ENCODE measurements around the gene PPP1R18. TPM values are rescaled to one million over a fixed set of nuclear protein-coding genes. Genes with fewer than 3 reads are reported as not detected.
"Not testable (repeated sequence)": the region's sequence is repeated elsewhere in the genome, so short reads cannot be mapped to it uniquely, and the experiment has no call there.

The PPP1R18 gene
- polyA plus RNA-seq, 10 donors = 36.4 to 51.3 (median 42.8) TPM

DNA sequence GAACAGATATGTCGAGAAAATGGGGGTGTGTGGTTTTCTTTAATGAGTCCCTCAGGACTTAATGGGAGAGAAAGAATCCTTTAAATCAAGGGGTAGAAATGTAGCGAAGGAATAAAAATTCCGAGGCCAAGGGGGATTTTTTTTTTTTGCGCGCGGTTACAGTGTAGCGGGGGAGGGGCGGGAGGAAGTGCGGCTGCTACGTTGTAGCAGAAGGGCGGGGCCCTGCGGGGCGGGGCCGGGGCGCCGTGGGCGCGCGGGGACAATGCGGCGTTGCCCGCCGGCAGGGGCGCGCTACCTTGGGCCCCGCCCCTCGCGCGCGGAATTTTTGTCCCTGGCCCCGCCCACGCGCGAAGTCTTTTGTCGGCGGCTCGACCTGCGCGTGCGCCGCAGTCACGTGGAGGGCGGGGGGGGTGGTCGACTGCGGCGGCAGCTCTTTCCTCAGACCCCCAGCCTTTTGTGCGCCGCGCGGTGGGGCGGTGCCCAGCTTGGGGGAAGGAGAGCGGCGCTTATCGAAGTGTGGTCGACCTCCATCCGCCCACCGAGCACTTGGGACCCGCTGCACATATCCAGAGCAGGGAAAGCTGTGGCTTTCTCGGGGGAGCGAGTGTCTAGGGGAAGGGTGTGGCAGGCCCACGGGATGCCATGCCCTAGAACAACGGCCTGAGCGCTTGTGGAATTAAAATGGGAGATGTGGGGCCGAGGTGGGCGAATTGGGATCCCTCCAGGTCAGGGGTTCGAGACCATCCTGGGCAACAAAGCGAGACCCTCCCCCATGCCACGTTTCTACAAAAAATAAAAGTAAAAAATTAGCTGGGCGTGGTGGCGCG, 35.0 kb upstream of the PPP1R18 start:
- peak; percentile 91 to 97 (median 96) for DNase-seq

DNA sequence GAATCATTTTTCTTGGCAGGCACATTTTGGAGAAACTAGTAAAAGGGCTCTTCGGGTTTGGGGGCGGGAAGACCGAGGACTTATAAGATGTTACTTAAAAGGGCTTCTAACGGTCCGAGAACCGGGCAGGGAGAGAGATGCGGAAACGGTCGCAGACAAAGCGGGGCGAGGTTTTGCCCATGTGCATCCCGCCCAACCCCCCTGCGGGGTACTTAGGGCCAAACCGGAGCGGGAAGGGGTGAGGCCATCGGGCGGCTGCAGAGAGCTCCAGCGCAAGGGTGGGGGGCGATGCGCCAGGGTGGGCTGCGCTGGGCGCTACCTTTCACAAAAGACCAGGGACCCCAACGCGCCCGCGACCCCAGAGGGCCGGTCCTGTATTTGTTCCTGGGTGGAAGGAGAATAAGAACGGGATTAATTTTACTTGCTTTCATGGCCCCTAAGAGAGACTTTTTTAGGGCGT, 34.3 kb upstream of the PPP1R18 start:
- peak; percentile 56 to 80 (median 73) for DNase-seq

DNA sequence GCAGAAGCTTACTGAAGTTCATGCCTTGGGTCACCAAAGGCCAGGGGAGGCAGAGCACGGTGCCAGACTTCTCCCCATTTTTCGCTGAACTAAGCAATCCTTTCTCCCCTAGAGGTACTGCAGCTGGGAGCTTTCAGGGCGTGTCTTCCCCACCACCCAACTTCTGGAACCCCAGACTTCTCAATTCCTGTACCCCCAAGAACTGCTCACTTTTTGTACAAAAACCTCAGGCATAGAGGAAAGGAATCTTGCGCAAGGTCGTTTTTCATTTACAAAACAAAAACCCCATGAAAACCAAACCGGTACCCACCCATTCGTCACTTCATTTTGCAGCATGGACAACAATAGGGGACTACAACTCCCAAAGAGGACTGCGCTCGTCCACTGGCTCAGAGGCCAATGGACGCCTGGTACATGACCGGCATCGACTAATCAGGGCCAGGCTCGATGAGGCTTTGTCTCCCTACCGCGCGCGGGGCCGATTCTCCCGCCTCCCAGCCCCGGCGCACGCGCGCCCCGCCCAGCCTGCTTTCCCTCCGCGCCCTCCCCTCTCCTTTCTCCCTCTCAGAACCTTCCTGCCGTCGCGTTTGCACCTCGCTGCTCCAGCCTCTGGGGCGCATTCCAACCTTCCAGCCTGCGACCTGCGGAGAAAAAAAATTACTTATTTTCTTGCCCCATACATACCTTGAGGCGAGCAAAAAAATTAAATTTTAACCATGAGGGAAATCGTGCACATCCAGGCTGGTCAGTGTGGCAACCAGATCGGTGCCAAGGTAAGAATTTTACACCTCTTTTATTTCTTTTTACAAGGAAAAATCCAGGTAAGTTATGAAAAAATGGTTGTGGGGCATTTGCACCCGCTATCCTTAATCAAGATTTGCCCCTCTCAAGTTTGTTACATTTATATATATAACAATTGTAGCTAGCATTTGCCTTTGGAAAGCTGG, 33.6 kb upstream of the PPP1R18 start, which contains the start of gene TUBB:
TSS of gene TUBB (plus strand) at position 562 of the 947 bp plus-strand sequence. CDS start at position 717, 155 bp downstream.
- peak; percentile 98 to 99 (median 98) for DNase-seq

GRCh38 chr6:30719356-30719755, 32.9 kb upstream of the PPP1R18 start:
- no peak for DNase-seq

- DNase-seq = not testable (repeated sequence)
Observed at GRCh38 chr6:30717845-30718720, 31.6 kb upstream of the PPP1R18 start.

GRCh38 chr6:30717129-30717844, 30.8 kb upstream of the PPP1R18 start, which contains the start of gene MDC1:
TSS of gene MDC1 (minus strand) at chr6:30717281. CDS start at chr6:30715175, 2,106 bp downstream.
- DNase-seq = peak; percentile 100

DNA sequence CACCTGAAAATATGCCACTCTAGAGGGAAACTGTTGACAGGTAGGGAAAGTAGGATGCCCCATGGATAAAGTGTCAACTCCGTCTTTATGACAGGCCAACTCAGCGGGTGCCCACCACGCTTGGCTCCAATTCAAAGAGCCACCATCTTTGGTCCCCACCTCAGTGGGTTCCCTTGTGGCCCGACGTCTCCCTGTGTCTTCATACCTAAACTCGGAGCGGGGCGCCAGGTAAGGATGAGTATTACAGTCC, 30.4 kb upstream of the PPP1R18 start:
- no peak for DNase-seq

DNA sequence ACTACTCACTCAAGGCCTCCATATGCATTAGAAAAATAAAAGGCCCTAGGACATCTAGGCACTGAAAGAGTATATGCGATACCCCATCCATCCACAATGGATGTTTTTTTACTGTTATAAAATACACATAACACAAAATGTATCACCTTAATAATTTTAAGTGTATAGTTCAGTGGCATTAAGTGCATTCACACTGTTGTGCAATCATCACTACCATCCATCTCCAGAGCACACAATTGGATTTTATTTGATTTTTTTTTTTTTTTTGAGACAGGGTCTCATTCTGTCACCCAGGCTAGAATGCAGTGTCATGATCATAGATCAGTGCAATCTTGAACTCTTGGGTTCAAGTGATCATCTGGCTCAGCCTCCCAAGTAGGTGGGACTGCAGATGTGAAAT, 27.8 kb upstream of the PPP1R18 start:
- DNase-seq = no peak

DNA sequence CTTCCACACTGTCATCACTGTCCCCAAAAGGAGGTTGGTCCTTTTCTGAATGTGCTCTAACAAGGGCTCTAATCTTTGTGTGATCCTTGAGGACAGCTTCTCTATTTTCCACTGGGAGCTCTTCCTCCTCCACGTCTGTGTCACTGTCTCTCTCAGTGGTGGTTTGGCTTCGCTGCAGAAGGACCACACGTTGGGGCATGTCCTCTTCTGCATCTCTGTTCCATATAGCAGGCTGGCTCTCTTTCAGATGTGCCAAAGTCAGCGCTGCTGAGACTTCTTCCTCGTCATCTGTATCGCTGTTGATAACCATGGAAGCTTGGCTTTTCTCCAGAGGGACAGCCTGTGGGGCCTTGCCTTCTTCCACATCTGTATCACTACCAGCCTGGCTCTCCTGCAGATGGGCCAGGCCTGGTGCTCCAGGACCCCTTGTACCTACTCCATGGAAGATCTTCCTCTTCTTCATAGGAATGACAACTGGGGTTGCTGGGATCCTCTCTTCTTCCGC, 26.0 kb upstream of the PPP1R18 start:
- no peak for DNase-seq

DNA sequence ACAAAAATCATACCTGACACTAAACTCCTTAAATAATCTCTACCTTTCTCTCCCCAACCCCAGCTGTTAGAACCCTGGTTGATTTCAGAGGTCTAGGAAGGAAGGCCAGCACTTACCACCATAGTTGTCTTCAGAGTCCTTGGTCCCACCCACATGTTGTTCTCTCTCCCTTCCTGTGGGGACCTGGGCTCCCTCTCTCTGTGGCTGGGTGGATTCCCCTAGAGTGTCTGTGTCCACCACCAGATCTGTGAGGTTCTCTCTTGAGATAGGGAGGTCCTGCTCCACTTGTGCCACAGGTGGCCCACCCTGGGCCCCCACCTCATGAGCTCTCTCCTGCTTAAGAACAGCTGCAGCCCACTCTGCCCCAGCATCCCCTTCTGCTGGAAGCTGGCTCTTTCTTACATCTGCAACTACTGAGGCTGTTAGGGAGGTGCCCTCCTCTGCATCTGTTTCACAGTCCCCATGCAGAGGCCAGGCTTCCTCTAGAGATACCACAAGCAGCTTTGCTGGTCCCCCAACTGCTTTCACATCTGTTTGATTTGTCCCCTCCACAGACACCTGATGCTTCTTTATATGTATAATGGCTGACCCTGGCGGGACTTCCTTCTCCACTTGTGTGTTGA, 25.4 kb upstream of the PPP1R18 start:
- DNase-seq = no peak

- DNase-seq = no peak
Observed at GRCh38 chr6:30709101-30709868, 22.8 kb upstream of the PPP1R18 start.

DNA sequence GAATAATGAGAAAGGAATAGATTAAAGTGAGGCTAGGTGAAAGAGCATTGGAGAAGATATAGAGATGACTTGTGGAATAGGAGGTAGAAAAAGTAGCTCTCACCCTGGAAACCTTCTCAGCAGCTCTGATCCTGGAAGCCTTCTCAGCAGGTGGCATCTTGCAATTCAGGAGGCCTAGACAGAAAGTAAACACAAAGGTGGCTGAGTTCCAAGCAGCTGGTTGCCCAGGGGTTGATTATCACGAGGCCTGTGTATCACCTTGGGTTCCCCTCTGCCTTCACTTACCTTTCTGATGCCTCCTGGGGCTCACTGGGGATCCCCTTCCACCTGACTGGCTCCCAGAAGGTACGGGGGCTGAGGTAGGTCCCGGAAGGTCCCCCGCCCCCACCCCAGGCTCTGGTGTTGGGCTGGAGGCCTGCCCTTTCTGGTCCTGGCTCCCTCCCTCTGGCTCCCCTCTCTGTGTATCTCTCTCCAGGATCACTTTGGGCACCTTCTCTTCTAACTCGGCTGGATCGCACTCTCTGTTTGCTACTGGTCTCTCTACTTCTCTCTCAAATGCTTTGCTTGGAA, 20.9 kb upstream of the PPP1R18 start:
- no peak for DNase-seq

DNA sequence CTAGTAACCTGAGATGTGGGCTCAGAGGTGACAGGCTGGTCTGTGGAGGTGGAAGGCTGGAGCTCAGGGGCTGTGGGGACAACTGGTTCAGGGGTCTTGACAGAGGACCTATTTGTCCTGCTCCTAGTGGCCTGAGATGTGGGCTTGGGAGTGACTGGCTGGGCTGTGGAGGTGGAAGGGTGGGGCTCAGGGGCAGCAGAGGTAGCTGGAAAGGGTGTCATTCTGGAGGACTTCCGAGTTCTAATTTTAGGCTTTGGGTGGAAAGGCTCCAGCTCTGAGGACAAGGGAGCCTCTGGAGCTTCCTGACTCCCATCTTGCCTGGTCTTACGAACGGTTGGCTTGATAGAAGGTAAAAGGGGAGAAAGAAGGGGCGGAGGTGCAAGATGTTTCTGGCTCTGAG, 19.2 kb upstream of the PPP1R18 start:
- DNase-seq = no peak

- no peak for DNase-seq
Observed at GRCh38 chr6:30703821-30704220, 17.4 kb upstream of the PPP1R18 start.

DNA sequence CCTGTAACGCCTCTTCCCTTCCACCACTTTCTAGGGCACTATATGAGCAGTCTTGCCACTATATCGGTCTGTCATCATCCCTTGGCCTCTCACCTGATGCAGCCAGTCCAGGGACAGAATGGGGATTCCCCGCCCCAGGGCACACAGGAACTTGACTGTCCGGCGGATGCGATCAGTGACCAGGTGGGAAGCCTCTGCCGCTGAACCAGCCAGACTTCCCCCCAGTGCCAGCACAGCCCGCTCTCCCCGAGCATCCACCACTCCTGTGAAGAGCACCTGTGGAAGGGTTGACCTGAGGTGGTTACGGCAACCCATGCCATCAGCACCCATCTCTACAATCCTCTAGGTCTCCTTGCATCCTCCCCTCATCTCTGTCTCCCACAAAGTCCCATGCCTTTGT, 16.6 kb upstream of the PPP1R18 start:
- DNase-seq = no peak

- no peak for DNase-seq
Observed at GRCh38 chr6:30700340-30700739, 13.9 kb upstream of the PPP1R18 start.

DNA sequence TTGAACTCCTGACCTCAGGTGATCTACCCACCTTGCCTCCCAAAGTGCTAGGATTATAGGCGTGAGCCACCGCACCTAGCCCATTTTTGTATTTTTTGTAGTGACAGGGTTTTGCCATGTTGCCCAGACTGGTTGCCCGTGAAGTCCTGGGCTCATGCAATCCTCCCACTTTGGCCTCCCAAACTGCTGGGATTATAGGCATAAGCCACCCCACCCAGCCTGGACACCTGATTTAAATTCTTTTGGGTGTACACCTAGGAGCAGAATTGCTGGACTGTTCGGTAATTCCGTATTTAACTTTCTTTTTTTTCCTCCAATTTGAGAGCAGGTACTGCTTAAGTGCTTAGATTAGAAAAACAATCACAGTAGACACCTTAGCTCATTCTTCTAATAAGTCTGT, 10.0 kb upstream of the PPP1R18 start:
- DNase-seq = no peak

DNA sequence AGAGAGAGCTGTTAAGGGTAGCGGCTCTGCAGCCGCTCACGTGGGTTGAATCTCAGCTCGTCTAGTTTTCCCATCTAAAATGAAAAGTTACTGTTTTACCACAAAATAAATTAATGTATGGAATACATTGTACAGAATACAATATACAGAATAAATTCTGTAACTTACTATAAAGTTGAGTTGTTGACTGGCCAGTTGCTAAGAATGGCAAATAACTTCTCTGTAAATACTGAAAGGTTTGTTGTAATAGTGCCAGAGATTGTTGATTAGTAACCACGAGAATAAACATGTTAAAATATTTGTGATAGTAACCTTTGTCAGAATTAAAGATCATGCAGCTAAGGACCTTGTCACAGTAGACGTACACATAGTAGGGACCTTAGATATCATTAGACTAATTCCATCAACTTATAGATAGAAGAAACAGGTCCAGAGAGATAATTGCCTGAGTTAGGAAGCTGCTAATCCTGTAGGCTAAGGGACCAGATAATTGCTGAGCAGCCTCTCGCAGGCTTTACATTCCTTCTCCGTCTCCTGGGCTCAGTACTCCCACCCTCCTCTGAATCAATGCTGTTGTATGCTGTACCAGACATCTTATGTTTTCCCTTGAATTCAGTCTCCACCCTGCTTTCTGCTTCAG, 4.9 kb upstream of the PPP1R18 start:
- DNase-seq = peak in 1 of 3 donors; percentile 44

Data from muscle of back (tissue), 11 donors.